HepG2 (cell line): ENCODE data around the gene PGAP3. TPM values are rescaled to one million over a fixed set of nuclear protein-coding genes. Genes with fewer than 3 reads are reported as not detected.

ENCODE experiments used
- BORCS8-MEF2B ChIP-seq: sonication (generic); formaldehyde crosslinking; IDR thresholded peaks from 2 replicates; pipeline ENCODE4 v1.8.0; 2022; ENCODE audit warnings: mild to moderate bottlenecking, missing genetic modification reagents
- FOXJ3 ChIP-seq: sonication (generic); formaldehyde crosslinking; IDR thresholded peaks from 2 replicates; pipeline ENCODE4 v1.4.0; 2020; ENCODE audit warnings: missing genetic modification reagents, mild to moderate bottlenecking, borderline replicate concordance
- HNRNPLL ChIP-seq: fragments of 200-400 bp; formaldehyde crosslinking; IDR thresholded peaks from 2 replicates; pipeline ENCODE4 v1.6.1; 2017; ENCODE audit warnings: mild to moderate bottlenecking, low read depth, low read length; ENCODE audit not compliant: poor library complexity, severe bottlenecking
- NR2C2 ChIP-seq: sonication (generic); formaldehyde crosslinking; IDR thresholded peaks from 2 replicates; pipeline ENCODE4 v1.4.0; 2020; ENCODE audit warnings: missing genetic modification reagents, mild to moderate bottlenecking, moderate library complexity, borderline replicate concordance
- POLR2A ChIP-seq, 2 experiments: IDR thresholded peaks; 2 replicates each; pipeline ENCODE4 v1.6.1; 2011; ENCODE audit warnings: low read depth in 2 of 2, low read length in 2 of 2, mild to moderate bottlenecking in 1 of 2, moderate library complexity in 1 of 2; ENCODE audit not compliant: insufficient read depth in 1 of 2
- SOX13 ChIP-seq, 3 experiments: fragments of 450-650 bp in 1 of 3; sonication (generic) in 1 of 3; formaldehyde crosslinking in 1 of 3; IDR thresholded peaks in 2 of 3; conservative IDR thresholded peaks in 1 of 3; 2 replicates each; pipeline versions ENCODE4 v1.5.0 to v1.6.1; 2016 to 2020; ENCODE audit warnings: antibody characterized with exemption in 1 of 3, mild to moderate bottlenecking in 1 of 3, missing compliant biosample characterization in 1 of 3, missing genetic modification reagents in 1 of 3, moderate library complexity in 1 of 3
- YEATS4 ChIP-seq: sonication (generic); formaldehyde crosslinking; IDR thresholded peaks from 2 replicates; pipeline ENCODE4 v1.4.0; 2020; ENCODE audit warnings: missing genetic modification reagents, borderline replicate concordance
- ZNF318 ChIP-seq: sonication (generic); formaldehyde crosslinking; IDR thresholded peaks from 2 replicates; pipeline ENCODE4 v1.4.0; 2020; ENCODE audit warnings: mild to moderate bottlenecking, missing genetic modification reagents
- ZNF367 ChIP-seq: sonication (generic); formaldehyde crosslinking; IDR thresholded peaks from 2 replicates; pipeline ENCODE4 v1.4.0; 2020; ENCODE audit warnings: missing genetic modification reagents, borderline replicate concordance
- ZSCAN29 ChIP-seq: sonication (generic); formaldehyde crosslinking; conservative IDR thresholded peaks from 2 replicates; pipeline ENCODE4 v1.4.0; 2020; ENCODE audit warnings: mild to moderate bottlenecking, missing genetic modification reagents
- polyA plus RNA-seq, 8 experiments: library from polyadenylated mRNA; depleted of rRNA in 3 of 8; stranded (reverse) in 7 of 8; unstranded in 1 of 8; fragments of >200 nt; fragmentation: Illumina TruSeq in 4 of 8; extraction: Trizol in 4 of 8; gene quantifications; 2 replicates each; pipeline versions ENCODE4 v1.2.1 to v1.2.3, GENCODE V29; 2011 to 2016; ENCODE audit warnings: low read depth in 4 of 8, missing spikeins in 1 of 8, mixed read lengths in 1 of 8; ENCODE audit not compliant: insufficient read depth in 1 of 8
- total RNA-seq, 5 experiments: library from RNA; depleted of rRNA; stranded (reverse); fragments of >200 nt; fragmentation: Illumina TruSeq; extraction: Trizol; gene quantifications; 2 replicates each; pipeline ENCODE4 v1.2.3, GENCODE V29; 2016; ENCODE audit warnings: low read depth in 1 of 5
- TF ChIP-seq, protein P1 (sequence below), 2 experiments: IDR thresholded peaks; 2 replicates each; pipeline ENCODE4 v1.6.1; 2011 to 2012; ENCODE audit warnings: low read length in 2 of 2, borderline replicate concordance in 1 of 2, low read depth in 1 of 2, mild to moderate bottlenecking in 1 of 2, moderate library complexity in 1 of 2

Gene PGAP3
- total and polyA plus RNA-seq, 2 of the 13 experiments (the other 11 are each of a cell fraction or from before 2014, with no cell fraction given), result 11.9 to 14.6 TPM

DNA sequence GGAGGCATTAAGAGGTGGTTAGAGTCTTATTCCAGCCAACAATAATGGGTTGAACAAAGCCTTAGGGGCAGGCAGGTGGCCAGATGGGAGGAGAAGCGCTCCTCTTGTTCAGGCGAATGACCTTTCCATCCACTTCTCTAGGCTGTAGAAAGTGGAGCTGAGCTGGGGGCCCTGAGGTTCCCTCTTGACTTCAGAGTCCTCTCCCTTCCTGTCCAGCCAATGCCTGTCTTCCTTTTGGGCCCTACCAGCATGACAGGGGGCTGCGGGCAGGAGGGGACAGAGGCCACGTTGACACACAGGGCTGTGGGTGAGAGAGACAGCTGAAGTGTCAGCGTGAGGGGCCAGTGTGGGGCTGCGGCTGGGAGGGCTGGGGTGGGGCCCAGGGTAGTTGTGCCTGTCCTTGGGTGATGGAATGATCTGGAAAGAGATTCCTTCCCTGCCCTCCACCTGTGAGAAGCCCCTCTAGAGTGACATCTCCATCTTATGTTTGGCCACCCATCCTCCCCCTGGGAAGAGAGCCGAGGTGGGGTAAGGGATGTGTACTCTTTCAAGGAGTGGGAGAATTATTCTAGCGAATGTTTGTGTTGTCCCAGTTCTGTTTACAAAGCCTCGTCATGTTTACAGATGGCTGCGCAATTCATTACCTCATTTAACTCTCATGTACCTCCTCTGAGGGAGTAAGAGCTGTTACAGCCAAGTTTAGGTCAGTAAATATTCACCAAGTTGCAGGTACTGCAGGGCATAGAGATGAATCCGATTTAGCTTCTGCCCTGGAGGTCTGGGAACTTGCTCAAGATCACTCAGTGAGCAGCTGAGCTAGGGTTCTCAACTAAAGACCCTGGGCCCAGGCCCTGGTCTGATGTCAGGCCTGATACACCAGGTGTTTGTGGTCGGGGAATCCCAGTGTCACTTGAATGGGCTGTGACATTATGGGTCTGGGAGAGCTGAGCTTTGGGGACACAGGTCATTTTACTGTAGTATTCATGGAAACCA, 15.3 kb upstream of the PGAP3 start (continued):
- TF ChIP-seq ZNF318 (CRISPR knock-in tag), result peak; percentile 55; the same call in 1 of the 2 replicates
- no peak for TF ChIP-seq HNRNPLL
- TF ChIP-seq FOXJ3 (CRISPR knock-in tag), result peak; percentile 57; the same call in 1 of the 2 replicates
- no peak for TF ChIP-seq SOX13 (IDR thresholded peaks at IDR 0.05)
- TF ChIP-seq SOX13 (CRISPR knock-in tag; conservative IDR thresholded peaks at IDR 0.05 in 1 of 2, IDR thresholded peaks at IDR 0.05 in 1 of 2), result peak in 1 of 2 experiments; percentile 38; a peak in 2 of 4 replicates
- no peak for TF ChIP-seq ZNF367 (CRISPR knock-in tag)
- TF ChIP-seq YEATS4 (CRISPR knock-in tag), result peak; percentile 59; the same call in 1 of the 2 replicates
- peak; percentile 88 for TF ChIP-seq ZSCAN29 (CRISPR knock-in tag)
- peak; percentile 63; the same call in 1 of the 2 replicates for TF ChIP-seq BORCS8-MEF2B
- peak; percentile 83 for TF ChIP-seq NR2C2 (CRISPR knock-in tag)
- TF ChIP-seq, protein P1, sequence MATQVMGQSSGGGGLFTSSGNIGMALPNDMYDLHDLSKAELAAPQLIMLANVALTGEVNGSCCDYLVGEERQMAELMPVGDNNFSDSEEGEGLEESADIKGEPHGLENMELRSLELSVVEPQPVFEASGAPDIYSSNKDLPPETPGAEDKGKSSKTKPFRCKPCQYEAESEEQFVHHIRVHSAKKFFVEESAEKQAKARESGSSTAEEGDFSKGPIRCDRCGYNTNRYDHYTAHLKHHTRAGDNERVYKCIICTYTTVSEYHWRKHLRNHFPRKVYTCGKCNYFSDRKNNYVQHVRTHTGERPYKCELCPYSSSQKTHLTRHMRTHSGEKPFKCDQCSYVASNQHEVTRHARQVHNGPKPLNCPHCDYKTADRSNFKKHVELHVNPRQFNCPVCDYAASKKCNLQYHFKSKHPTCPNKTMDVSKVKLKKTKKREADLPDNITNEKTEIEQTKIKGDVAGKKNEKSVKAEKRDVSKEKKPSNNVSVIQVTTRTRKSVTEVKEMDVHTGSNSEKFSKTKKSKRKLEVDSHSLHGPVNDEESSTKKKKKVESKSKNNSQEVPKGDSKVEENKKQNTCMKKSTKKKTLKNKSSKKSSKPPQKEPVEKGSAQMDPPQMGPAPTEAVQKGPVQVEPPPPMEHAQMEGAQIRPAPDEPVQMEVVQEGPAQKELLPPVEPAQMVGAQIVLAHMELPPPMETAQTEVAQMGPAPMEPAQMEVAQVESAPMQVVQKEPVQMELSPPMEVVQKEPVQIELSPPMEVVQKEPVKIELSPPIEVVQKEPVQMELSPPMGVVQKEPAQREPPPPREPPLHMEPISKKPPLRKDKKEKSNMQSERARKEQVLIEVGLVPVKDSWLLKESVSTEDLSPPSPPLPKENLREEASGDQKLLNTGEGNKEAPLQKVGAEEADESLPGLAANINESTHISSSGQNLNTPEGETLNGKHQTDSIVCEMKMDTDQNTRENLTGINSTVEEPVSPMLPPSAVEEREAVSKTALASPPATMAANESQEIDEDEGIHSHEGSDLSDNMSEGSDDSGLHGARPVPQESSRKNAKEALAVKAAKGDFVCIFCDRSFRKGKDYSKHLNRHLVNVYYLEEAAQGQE (IDR thresholded peaks at IDR 0.05; ENCODE audit: borderline replicate concordance in 1 of 2, low read depth in 1 of 2, low read length in 2 of 2), result peak in 1 of 2 experiments; percentile 30; a peak in 1 of 4 replicates
- TF ChIP-seq POLR2A (IDR thresholded peaks at IDR 0.05; ENCODE audit: insufficient read depth in 1 of 2, low read depth in 2 of 2, low read length in 2 of 2), result peak; percentile 47 to 54; a peak in 3 of 4 replicates
